DND-41 (cell line): ENCODE measurements around the gene PLA2G2F.

ENCODE experiments used
- ATAC-seq: fragments of 200-7000 bp; cut with Tn5 transposase; 3 replicates; pipeline ENCODE4 v1.9.1; 2021; ENCODE audit warnings: low read depth; ENCODE audit not compliant: insufficient read depth
- DNase-seq: peaks from one replicate; pipeline ENCODE4 v3.0.0-alpha.2; 2020
- H2AFZ ChIP-seq: 2 replicates; pipeline ENCODE4 v1.6.0; 2012; ENCODE audit warnings: low read depth, low read length
- H3K27ac ChIP-seq: 2 replicates; pipeline ENCODE4 v1.5.1; 2012; ENCODE audit warnings: low read length, inconsistent platforms
- H3K27me3 ChIP-seq: fragments of 200-600 bp; sonication (generic); 2 replicates; pipeline ENCODE4 v1.6.0; 2012; ENCODE audit warnings: low read length, mild to moderate bottlenecking, inconsistent platforms; ENCODE audit not compliant: insufficient read depth, poor library complexity
- H3K36me3 ChIP-seq: 2 replicates; pipeline ENCODE4 v1.5.1; 2012; ENCODE audit warnings: low read length, inconsistent platforms; ENCODE audit not compliant: insufficient read depth
- H3K4me1 ChIP-seq: 2 replicates; pipeline ENCODE4 v1.5.1; 2012; ENCODE audit warnings: mild to moderate bottlenecking, low read length; ENCODE audit not compliant: insufficient read depth
- H3K4me2 ChIP-seq: 2 replicates; pipeline ENCODE4 v1.6.0; 2012; ENCODE audit warnings: mild to moderate bottlenecking, moderate library complexity, low read length, inconsistent platforms; ENCODE audit not compliant: insufficient read depth
- H3K4me3 ChIP-seq, 2 experiments: fragments of 200-600 bp in 1 of 2; shearing (Covaris generic) in 1 of 2; 2 replicates each; pipeline ENCODE4 v1.5.1; 2012 to 2016; ENCODE audit warnings: inconsistent platforms in 2 of 2, low read length in 2 of 2, mild to moderate bottlenecking in 2 of 2, low read depth in 1 of 2, moderate library complexity in 1 of 2
- H3K79me2 ChIP-seq: 2 replicates; pipeline ENCODE4 v1.6.0; 2012; ENCODE audit warnings: low read length, inconsistent platforms; ENCODE audit not compliant: insufficient read depth
- H3K9ac ChIP-seq: 2 replicates; pipeline ENCODE4 v1.6.0; 2012; ENCODE audit warnings: low read depth, mild to moderate bottlenecking, inconsistent platforms, low read length, moderate library complexity
- H3K9me3 ChIP-seq: 2 replicates; pipeline ENCODE4 v1.5.1; 2012; ENCODE audit warnings: low read length, moderate library complexity, mild to moderate bottlenecking, inconsistent platforms; ENCODE audit not compliant: insufficient read depth, severe bottlenecking
- H4K20me1 ChIP-seq: 2 replicates; pipeline ENCODE4 v1.6.0; 2012; ENCODE audit warnings: low read length; ENCODE audit not compliant: insufficient read depth
- EZH2 ChIP-seq: IDR thresholded peaks from 3 replicates; pipeline ENCODE4 v1.6.1; 2012; ENCODE audit warnings: borderline replicate concordance, low read depth, mild to moderate bottlenecking, moderate library complexity, low read length, inconsistent platforms; ENCODE audit not compliant: severe bottlenecking
- TF ChIP-seq, protein P1 (sequence below): IDR thresholded peaks from 2 replicates; pipeline ENCODE4 v1.5.1; 2012; ENCODE audit warnings: borderline replicate concordance, low read length, moderate library complexity, mild to moderate bottlenecking; ENCODE audit not compliant: poor library complexity, severe bottlenecking; ENCODE audit errors: extremely low read depth

Gene PLA2G2F

GRCh38 chr1:20160034-20160433 is 20.9 kb downstream of the PLA2G2F start:
- no peak for ATAC-seq
- Histone ChIP-seq H3K4me2 (no peak overlapping the region), H3K4me1 (no peaks in the 10 kb centered on the region), H3K36me3 (no peaks in the 10 kb centered on the region), H3K27ac (no peak overlapping the region), H3K27me3 (no peaks in the 10 kb centered on the region), H3K9ac (no peak overlapping the region), H3K9me3 (peaks cover 37% of the 10 kb centered on the region), H2AFZ (no peak overlapping the region), H3K4me3 (no peak overlapping the region), H3K79me2 (no peaks in the 10 kb centered on the region), H4K20me1 (no peaks in the 10 kb centered on the region)
- TF ChIP-seq EZH2 = no peak
- DNase-seq = no peak

DNA sequence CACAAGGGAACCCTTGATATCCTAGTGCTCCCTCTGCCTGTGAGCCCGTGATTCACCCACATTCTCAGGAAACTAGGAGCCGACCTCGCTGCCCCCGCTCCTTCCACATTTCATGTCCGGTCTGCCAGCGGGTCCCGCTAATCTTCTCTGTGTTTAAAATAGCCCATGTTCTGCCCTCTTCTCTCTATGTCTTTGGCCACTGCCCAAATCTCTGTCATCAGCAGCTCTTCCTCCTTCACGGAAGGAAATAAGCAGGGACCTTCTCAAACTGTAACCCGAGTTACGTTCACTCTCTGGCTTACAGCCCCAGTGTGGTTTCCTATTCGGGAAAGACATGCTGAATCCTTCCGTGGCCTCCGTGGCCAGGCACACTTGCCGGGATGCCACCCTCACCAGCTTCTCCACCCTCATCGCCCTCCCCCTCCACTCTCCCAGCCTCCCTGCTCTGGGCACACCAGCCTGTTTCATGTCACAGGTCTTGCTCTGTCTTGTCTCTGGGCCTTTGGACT is 25.6 kb downstream of the PLA2G2F start:
- Histone ChIP-seq H4K20me1 (peaks cover 4% of the 10 kb centered on the region; the same call in 1 of the 2 replicates), H2AFZ (no peak overlapping the region), H3K9ac (no peak overlapping the region), H3K4me3 (no peak overlapping the region), H3K27me3 (no peaks in the 10 kb centered on the region), H3K79me2 (no peaks in the 10 kb centered on the region), H3K27ac (no peak overlapping the region), H3K4me2 (no peak overlapping the region), H3K36me3 (no peaks in the 10 kb centered on the region), H3K9me3 (peaks cover 23% of the 10 kb centered on the region), H3K4me1 (no peaks in the 10 kb centered on the region)
- TF ChIP-seq, protein P1, sequence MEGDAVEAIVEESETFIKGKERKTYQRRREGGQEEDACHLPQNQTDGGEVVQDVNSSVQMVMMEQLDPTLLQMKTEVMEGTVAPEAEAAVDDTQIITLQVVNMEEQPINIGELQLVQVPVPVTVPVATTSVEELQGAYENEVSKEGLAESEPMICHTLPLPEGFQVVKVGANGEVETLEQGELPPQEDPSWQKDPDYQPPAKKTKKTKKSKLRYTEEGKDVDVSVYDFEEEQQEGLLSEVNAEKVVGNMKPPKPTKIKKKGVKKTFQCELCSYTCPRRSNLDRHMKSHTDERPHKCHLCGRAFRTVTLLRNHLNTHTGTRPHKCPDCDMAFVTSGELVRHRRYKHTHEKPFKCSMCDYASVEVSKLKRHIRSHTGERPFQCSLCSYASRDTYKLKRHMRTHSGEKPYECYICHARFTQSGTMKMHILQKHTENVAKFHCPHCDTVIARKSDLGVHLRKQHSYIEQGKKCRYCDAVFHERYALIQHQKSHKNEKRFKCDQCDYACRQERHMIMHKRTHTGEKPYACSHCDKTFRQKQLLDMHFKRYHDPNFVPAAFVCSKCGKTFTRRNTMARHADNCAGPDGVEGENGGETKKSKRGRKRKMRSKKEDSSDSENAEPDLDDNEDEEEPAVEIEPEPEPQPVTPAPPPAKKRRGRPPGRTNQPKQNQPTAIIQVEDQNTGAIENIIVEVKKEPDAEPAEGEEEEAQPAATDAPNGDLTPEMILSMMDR = no peak
- TF ChIP-seq EZH2 = no peak
- no peak for DNase-seq
- ATAC-seq = no peak

- DNase-seq (peak; percentile 22), ATAC-seq (0 out of 3 replicates have a peak, but pooled peaks have one; percentile 39)
- Histone ChIP-seq H3K27me3 (no peaks in the 10 kb centered on the region), H4K20me1 (peaks cover 4% of the 10 kb centered on the region; the same call in 1 of the 2 replicates), H2AFZ (no peak overlapping the region), H3K4me1 (no peaks in the 10 kb centered on the region), H3K27ac (no peak overlapping the region), H3K4me3 (no peak overlapping the region), H3K36me3 (no peaks in the 10 kb centered on the region), H3K79me2 (no peaks in the 10 kb centered on the region), H3K9me3 (peaks cover 19% of the 10 kb centered on the region), H3K4me2 (no peak overlapping the region), H3K9ac (no peak overlapping the region)
- TF ChIP-seq EZH2 = no peak
- TF ChIP-seq, protein P1 = peak; percentile 63
Observed at GRCh38 chr1:20165522-20165951, 26.4 kb downstream of the PLA2G2F start.

DNA sequence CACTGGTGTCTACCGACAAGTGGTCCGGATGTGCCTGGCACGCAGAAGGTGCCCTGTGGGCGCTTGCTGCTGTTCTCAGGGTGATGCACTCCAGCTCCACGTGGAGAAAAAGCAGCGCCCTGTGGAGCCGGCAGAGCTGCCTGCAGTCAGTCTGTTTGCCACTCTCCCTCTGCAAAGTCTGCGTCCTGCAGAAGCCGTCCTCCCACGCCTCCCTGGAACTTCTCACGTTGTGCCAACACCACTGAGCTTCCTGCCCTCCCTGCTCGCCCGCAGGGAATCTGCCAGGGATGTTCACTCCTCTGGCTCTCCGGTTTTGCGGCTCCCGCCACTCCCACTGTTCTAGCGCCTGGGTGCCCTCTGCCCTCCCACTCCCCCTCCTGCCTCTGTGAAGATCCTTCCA is 26.9 kb downstream of the PLA2G2F start:
- no peak overlapping the region for H3K27ac ChIP-seq

More for the DNA sequence above, 26.9 kb downstream of the PLA2G2F start:
- ATAC-seq (no peak), DNase-seq (no peak)
- TF ChIP-seq EZH2 = no peak
- TF ChIP-seq, protein P1 = no peak
- no peak overlapping the region for H3K4me3 ChIP-seq
- no peaks in the 10 kb centered on the region for H3K4me1 ChIP-seq
- H3K9ac ChIP-seq = no peak overlapping the region
- no peaks in the 10 kb centered on the region for H3K27me3 ChIP-seq
- peaks cover 13% of the 10 kb centered on the region for H3K9me3 ChIP-seq
- no peak overlapping the region for H2AFZ ChIP-seq
- no peak overlapping the region for H3K4me2 ChIP-seq
- no peaks in the 10 kb centered on the region for H3K36me3 ChIP-seq
- H4K20me1 ChIP-seq = peaks cover 4% of the 10 kb centered on the region; the same call in 1 of the 2 replicates
- no peaks in the 10 kb centered on the region for H3K79me2 ChIP-seq
